PC-9 (cell line): ENCODE results near the gene IRS1.

Experiments used
- EZH2 ChIP-seq: fragments of 200-600 bp; sonication (generic); IDR thresholded peaks from 2 replicates; pipeline ENCODE4 v1.8.0; 2017; ENCODE audit warnings: antibody characterized with exemption, low read depth
- TF ChIP-seq, protein P1 (sequence below): fragments of 200-600 bp; sonication (generic); conservative IDR thresholded peaks from 2 replicates; pipeline ENCODE4 v1.6.1; 2017; ENCODE audit warnings: mixed run types, antibody characterized with exemption, mild to moderate bottlenecking, moderate library complexity

DNA sequence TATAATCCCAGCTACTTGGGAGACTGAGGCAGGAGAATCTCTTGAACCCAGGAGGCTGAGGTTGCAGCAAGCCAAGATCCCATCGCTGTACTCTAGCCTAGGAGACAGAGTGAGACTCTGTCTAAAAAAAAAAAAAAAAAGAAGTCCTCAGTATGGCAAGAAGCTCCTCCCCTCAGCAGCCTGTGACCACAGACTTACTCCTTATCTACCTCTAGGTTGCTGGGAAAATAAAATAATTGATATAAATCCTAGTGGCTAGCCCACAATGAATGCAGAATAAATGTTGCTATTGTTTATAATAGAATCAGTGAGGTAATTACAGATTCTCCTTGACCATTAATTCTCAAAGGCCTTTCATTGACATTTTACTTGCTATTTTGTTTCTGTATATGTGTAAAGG lies 70.6 kb downstream of the IRS1 start:
- TF ChIP-seq, protein P1, sequence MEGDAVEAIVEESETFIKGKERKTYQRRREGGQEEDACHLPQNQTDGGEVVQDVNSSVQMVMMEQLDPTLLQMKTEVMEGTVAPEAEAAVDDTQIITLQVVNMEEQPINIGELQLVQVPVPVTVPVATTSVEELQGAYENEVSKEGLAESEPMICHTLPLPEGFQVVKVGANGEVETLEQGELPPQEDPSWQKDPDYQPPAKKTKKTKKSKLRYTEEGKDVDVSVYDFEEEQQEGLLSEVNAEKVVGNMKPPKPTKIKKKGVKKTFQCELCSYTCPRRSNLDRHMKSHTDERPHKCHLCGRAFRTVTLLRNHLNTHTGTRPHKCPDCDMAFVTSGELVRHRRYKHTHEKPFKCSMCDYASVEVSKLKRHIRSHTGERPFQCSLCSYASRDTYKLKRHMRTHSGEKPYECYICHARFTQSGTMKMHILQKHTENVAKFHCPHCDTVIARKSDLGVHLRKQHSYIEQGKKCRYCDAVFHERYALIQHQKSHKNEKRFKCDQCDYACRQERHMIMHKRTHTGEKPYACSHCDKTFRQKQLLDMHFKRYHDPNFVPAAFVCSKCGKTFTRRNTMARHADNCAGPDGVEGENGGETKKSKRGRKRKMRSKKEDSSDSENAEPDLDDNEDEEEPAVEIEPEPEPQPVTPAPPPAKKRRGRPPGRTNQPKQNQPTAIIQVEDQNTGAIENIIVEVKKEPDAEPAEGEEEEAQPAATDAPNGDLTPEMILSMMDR = no peak
- TF ChIP-seq EZH2 = no peak
